ENCODE results near the gene TMED9.

GRCh38 chr5:177578316-177578715, 13.7 kb upstream of the TMED9 start:
- TF ChIP-seq, protein P1, sequence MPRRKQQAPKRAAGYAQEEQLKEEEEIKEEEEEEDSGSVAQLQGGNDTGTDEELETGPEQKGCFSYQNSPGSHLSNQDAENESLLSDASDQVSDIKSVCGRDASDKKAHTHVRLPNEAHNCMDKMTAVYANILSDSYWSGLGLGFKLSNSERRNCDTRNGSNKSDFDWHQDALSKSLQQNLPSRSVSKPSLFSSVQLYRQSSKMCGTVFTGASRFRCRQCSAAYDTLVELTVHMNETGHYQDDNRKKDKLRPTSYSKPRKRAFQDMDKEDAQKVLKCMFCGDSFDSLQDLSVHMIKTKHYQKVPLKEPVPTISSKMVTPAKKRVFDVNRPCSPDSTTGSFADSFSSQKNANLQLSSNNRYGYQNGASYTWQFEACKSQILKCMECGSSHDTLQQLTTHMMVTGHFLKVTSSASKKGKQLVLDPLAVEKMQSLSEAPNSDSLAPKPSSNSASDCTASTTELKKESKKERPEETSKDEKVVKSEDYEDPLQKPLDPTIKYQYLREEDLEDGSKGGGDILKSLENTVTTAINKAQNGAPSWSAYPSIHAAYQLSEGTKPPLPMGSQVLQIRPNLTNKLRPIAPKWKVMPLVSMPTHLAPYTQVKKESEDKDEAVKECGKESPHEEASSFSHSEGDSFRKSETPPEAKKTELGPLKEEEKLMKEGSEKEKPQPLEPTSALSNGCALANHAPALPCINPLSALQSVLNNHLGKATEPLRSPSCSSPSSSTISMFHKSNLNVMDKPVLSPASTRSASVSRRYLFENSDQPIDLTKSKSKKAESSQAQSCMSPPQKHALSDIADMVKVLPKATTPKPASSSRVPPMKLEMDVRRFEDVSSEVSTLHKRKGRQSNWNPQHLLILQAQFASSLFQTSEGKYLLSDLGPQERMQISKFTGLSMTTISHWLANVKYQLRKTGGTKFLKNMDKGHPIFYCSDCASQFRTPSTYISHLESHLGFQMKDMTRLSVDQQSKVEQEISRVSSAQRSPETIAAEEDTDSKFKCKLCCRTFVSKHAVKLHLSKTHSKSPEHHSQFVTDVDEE (CRISPR knock-in tag; IDR thresholded peaks at IDR 0.05), result no peak
- no peak for TF ChIP-seq BACH2 (CRISPR knock-in tag; IDR thresholded peaks at IDR 0.05; ENCODE audit: borderline replicate concordance)
- TF ChIP-seq ZNF70 (CRISPR knock-in tag; IDR thresholded peaks at IDR 0.05), result no peak
- TF ChIP-seq, protein P2, sequence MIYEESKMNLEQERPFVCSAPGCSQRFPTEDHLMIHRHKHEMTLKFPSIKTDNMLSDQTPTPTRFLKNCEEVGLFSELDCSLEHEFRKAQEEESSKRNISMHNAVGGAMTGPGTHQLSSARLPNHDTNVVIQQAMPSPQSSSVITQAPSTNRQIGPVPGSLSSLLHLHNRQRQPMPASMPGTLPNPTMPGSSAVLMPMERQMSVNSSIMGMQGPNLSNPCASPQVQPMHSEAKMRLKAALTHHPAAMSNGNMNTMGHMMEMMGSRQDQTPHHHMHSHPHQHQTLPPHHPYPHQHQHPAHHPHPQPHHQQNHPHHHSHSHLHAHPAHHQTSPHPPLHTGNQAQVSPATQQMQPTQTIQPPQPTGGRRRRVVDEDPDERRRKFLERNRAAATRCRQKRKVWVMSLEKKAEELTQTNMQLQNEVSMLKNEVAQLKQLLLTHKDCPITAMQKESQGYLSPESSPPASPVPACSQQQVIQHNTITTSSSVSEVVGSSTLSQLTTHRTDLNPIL (CRISPR knock-in tag; IDR thresholded peaks at IDR 0.05; ENCODE audit: low read depth), result no peak
- no peak for TF ChIP-seq PATZ1 (CRISPR knock-in tag; IDR thresholded peaks at IDR 0.05; ENCODE audit: borderline replicate concordance)
- no peak for TF ChIP-seq ZFP30 (CRISPR knock-in tag; IDR thresholded peaks at IDR 0.05)
- TF ChIP-seq PPARA (CRISPR knock-in tag; IDR thresholded peaks at IDR 0.05; ENCODE audit: borderline replicate concordance), result no peak
- no peak for TF ChIP-seq TCF4 (CRISPR knock-in tag; IDR thresholded peaks at IDR 0.05; ENCODE audit: borderline replicate concordance)
- TF ChIP-seq ZNF8 (CRISPR knock-in tag; IDR thresholded peaks at IDR 0.05), result no peak
- no peak for TF ChIP-seq ISL1 (CRISPR knock-in tag; IDR thresholded peaks at IDR 0.05)
- no peak for TF ChIP-seq RARB (CRISPR knock-in tag; IDR thresholded peaks at IDR 0.05)
- TF ChIP-seq SNAI2 (CRISPR knock-in tag; IDR thresholded peaks at IDR 0.05), result no peak
- TF ChIP-seq, protein P3, sequence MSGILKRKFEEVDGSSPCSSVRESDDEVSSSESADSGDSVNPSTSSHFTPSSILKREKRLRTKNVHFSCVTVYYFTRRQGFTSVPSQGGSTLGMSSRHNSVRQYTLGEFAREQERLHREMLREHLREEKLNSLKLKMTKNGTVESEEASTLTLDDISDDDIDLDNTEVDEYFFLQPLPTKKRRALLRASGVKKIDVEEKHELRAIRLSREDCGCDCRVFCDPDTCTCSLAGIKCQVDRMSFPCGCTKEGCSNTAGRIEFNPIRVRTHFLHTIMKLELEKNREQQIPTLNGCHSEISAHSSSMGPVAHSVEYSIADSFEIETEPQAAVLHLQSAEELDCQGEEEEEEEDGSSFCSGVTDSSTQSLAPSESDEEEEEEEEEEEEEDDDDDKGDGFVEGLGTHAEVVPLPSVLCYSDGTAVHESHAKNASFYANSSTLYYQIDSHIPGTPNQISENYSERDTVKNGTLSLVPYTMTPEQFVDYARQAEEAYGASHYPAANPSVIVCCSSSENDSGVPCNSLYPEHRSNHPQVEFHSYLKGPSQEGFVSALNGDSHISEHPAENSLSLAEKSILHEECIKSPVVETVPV (CRISPR knock-in tag; IDR thresholded peaks at IDR 0.05), result no peak

All from SK-N-SH treated with all-trans-retinoic acid at 6 μM for 48 hours (cell line).